ENCODE measurements around the gene DTYMK. TPM values are rescaled to one million over a fixed set of nuclear protein-coding genes. Genes with fewer than 3 reads are reported as not detected.

Gene DTYMK
- total RNA-seq, 1 donor from 2014 or later, result 66.7 TPM

- no peak overlapping the region for H3K4me3 Mint-ChIP-seq
- H3K9me3 Mint-ChIP-seq, result peaks cover 7% of the 10 kb centered on the region
- no peak overlapping the region for H3K27ac Mint-ChIP-seq
- peaks cover 40% of the 10 kb centered on the region for H3K36me3 Mint-ChIP-seq
- H3K27me3 Mint-ChIP-seq, result no peaks in the 10 kb centered on the region
- no peak for DNase-seq (ENCODE audit: extremely low spot score, unreplicated experiment)
- no peak for TF ChIP-seq CTCF (conservative IDR thresholded peaks at IDR 0.05)
- no peaks in the 10 kb centered on the region for H3K4me1 Mint-ChIP-seq (ENCODE audit: unreplicated experiment)
These were observed 33.9 kb upstream of the DTYMK start for GRCh38 chr2:241720560-241720959.

- Mint-ChIP-seq H3K27me3 (no peaks in the 10 kb centered on the region), H3K27ac (no peak overlapping the region), H3K9me3 (peaks cover 7% of the 10 kb centered on the region), H3K4me3 (no peak overlapping the region), H3K36me3 (peaks cover 40% of the 10 kb centered on the region), H3K4me1 (ENCODE audit: unreplicated experiment) (no peaks in the 10 kb centered on the region)
- TF ChIP-seq CTCF (conservative IDR thresholded peaks at IDR 0.05), result no peak
- no peak for DNase-seq (ENCODE audit: extremely low spot score, unreplicated experiment)
These were observed 33.5 kb upstream of the DTYMK start for GRCh38 chr2:241720099-241720498.

GRCh38 chr2:241719093-241719492 is 32.5 kb upstream of the DTYMK start:
- DNase-seq (ENCODE audit: extremely low spot score, unreplicated experiment), result no peak
- Mint-ChIP-seq H3K4me1 (ENCODE audit: unreplicated experiment) (no peaks in the 10 kb centered on the region), H3K4me3 (no peak overlapping the region), H3K27me3 (no peaks in the 10 kb centered on the region), H3K36me3 (peaks cover 47% of the 10 kb centered on the region), H3K9me3 (peaks cover 7% of the 10 kb centered on the region), H3K27ac (no peak overlapping the region)
- no peak for TF ChIP-seq CTCF (conservative IDR thresholded peaks at IDR 0.05)

GRCh38 chr2:241708879-241709278 is 22.3 kb upstream of the DTYMK start:
- H3K27ac Mint-ChIP-seq, result no peak overlapping the region
- peaks cover 44% of the 10 kb centered on the region for H3K36me3 Mint-ChIP-seq
- no peaks in the 10 kb centered on the region for H3K27me3 Mint-ChIP-seq
- no peak overlapping the region for H3K4me3 Mint-ChIP-seq
- H3K4me1 Mint-ChIP-seq (ENCODE audit: unreplicated experiment), result no peaks in the 10 kb centered on the region
- TF ChIP-seq CTCF (conservative IDR thresholded peaks at IDR 0.05), result no peak
- H3K9me3 Mint-ChIP-seq, result peaks cover 6% of the 10 kb centered on the region
- DNase-seq (ENCODE audit: extremely low spot score, unreplicated experiment), result no peak

- H3K27me3 Mint-ChIP-seq, result no peaks in the 10 kb centered on the region
- H3K27ac Mint-ChIP-seq, result no peak overlapping the region
- TF ChIP-seq CTCF (conservative IDR thresholded peaks at IDR 0.05), result no peak
- peaks cover 5% of the 10 kb centered on the region for H3K4me1 Mint-ChIP-seq (ENCODE audit: unreplicated experiment)
- H3K4me3 Mint-ChIP-seq, result no peak overlapping the region
- DNase-seq (ENCODE audit: extremely low spot score, unreplicated experiment), result no peak
- H3K9me3 Mint-ChIP-seq, result peaks cover 6% of the 10 kb centered on the region
- H3K36me3 Mint-ChIP-seq, result peaks cover 39% of the 10 kb centered on the region
These were observed 19.9 kb upstream of the DTYMK start for GRCh38 chr2:241706537-241706936.

GRCh38 chr2:241703032-241703604 is 16.5 kb upstream of the DTYMK start:
- peaks cover 8% of the 10 kb centered on the region for H3K4me1 Mint-ChIP-seq (ENCODE audit: unreplicated experiment)
- peaks cover 22% of the 10 kb centered on the region for H3K36me3 Mint-ChIP-seq
- H3K9me3 Mint-ChIP-seq, result peaks cover 6% of the 10 kb centered on the region

More at GRCh38 chr2:241703032-241703604, 16.5 kb upstream of the DTYMK start:
- Mint-ChIP-seq H3K4me3 (peak overlapping the region; percentile 91), H3K27ac (peak overlapping the region; percentile 88), H3K27me3 (no peaks in the 10 kb centered on the region)
- DNase-seq (ENCODE audit: extremely low spot score, unreplicated experiment), result no peak
- TF ChIP-seq CTCF (conservative IDR thresholded peaks at IDR 0.05), result no peak

Data from type B pancreatic cell (in vitro differentiated cells).